Parathyroid adenoma (tissue), 2 donors: ENCODE measurements around the gene POLR3G.

Source experiments
- H2AFZ ChIP-seq: fragments of 300-600 bp; sonication (generic); one replicate; pipeline ENCODE4 v1.7.0; 2017; ENCODE audit warnings: antibody characterized with exemption, mild to moderate bottlenecking
- H3K27ac ChIP-seq: fragments of 300-600 bp; sonication (generic); one replicate; pipeline ENCODE4 v1.7.0; 2017
- H3K27me3 ChIP-seq: fragments of 300-600 bp; sonication (generic); one replicate; pipeline ENCODE4 v1.7.0; 2017; ENCODE audit warnings: low read length; ENCODE audit not compliant: control insufficient read depth, insufficient read depth
- H3K36me3 ChIP-seq: fragments of 300-600 bp; sonication (generic); one replicate; pipeline ENCODE4 v1.7.0; 2017; ENCODE audit warnings: low read length; ENCODE audit not compliant: control insufficient read depth, insufficient read depth
- H3K4me1 ChIP-seq: fragments of 300-600 bp; sonication (generic); one replicate; pipeline ENCODE4 v1.7.0; 2017; ENCODE audit warnings: control low read depth
- H3K4me2 ChIP-seq: fragments of 300-600 bp; sonication (generic); one replicate; pipeline ENCODE4 v1.7.0; 2017; ENCODE audit warnings: low read length
- H3K4me3 ChIP-seq: fragments of 300-600 bp; sonication (generic); one replicate; pipeline ENCODE4 v1.7.0; 2017; ENCODE audit warnings: low read depth, low read length
- H3K79me2 ChIP-seq: fragments of 300-600 bp; sonication (generic); one replicate; pipeline ENCODE4 v1.7.0; 2017; ENCODE audit warnings: control low read depth
- H3K9ac ChIP-seq: fragments of 300-600 bp; sonication (generic); one replicate; pipeline ENCODE4 v1.7.0; 2017; ENCODE audit warnings: mild to moderate bottlenecking
- H3K9me3 ChIP-seq: fragments of 300-600 bp; sonication (generic); one replicate; pipeline ENCODE4 v1.7.0; 2017; ENCODE audit warnings: low read length; ENCODE audit not compliant: control insufficient read depth
- TF ChIP-seq, protein P1 (sequence below): fragments of 300-600 bp; sonication (generic); IDR thresholded peaks from one replicate; pipeline ENCODE4 v1.7.0; 2017; ENCODE audit warnings: antibody characterized with exemption, mild to moderate bottlenecking
- donor health status: primary hyperparathyroidism.

POLR3G gene

DNA sequence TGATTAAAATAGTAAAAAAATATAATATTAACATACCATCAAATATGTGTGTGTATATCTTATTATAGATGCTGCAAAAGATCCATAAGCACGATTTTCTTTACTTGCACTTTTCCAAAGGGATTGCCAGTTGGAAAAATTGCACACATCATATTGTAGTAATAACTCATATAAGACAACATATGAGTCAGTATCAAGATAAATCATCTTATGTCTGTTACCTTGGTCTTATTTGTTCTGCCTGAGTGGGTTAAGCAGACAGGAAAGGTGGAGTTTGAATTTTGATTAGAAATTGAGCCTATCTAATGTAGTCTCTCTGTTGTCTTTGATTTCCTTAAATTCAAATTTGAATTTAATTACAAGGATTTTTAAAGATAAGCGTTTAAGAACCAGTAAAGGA, 30.1 kb downstream of the POLR3G start:
- H3K36me3 ChIP-seq: no peaks in the 10 kb centered on the region
- H3K9ac ChIP-seq: no peak overlapping the region
- TF ChIP-seq, protein P1, sequence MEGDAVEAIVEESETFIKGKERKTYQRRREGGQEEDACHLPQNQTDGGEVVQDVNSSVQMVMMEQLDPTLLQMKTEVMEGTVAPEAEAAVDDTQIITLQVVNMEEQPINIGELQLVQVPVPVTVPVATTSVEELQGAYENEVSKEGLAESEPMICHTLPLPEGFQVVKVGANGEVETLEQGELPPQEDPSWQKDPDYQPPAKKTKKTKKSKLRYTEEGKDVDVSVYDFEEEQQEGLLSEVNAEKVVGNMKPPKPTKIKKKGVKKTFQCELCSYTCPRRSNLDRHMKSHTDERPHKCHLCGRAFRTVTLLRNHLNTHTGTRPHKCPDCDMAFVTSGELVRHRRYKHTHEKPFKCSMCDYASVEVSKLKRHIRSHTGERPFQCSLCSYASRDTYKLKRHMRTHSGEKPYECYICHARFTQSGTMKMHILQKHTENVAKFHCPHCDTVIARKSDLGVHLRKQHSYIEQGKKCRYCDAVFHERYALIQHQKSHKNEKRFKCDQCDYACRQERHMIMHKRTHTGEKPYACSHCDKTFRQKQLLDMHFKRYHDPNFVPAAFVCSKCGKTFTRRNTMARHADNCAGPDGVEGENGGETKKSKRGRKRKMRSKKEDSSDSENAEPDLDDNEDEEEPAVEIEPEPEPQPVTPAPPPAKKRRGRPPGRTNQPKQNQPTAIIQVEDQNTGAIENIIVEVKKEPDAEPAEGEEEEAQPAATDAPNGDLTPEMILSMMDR: no peak
- no peaks in the 10 kb centered on the region for H3K27me3 ChIP-seq
- no peak overlapping the region for H3K4me2 ChIP-seq
- no peaks in the 10 kb centered on the region for H3K4me1 ChIP-seq
- no peak overlapping the region for H3K4me3 ChIP-seq
- H3K79me2 ChIP-seq: no peaks in the 10 kb centered on the region
- H3K27ac ChIP-seq: no peak overlapping the region
- no peak overlapping the region for H2AFZ ChIP-seq
- no peaks in the 10 kb centered on the region for H3K9me3 ChIP-seq

DNA sequence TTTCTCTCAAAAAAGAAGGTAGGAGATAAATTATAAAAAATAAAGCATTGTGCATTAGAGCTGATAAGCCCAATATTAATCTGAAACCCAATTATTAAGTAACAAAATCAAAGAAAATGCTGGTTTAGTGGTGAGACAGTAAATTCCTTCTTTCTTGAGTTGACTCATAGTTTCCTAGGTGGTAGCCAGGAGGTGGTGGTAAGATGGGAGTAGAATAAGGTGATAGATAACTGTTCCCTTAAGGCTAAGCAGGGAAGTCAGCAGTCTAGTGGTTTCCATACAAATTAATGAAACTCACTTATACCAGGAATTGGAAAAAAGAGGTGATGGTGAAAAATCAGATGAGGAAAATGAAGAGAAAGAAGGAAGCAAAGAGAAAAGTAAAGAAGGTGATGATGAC, 31.6 kb downstream of the POLR3G start:
- Histone ChIP-seq H3K79me2 (no peaks in the 10 kb centered on the region), H3K36me3 (no peaks in the 10 kb centered on the region), H3K4me2 (no peak overlapping the region), H3K9me3 (no peaks in the 10 kb centered on the region), H3K4me1 (no peaks in the 10 kb centered on the region), H3K4me3 (no peak overlapping the region), H2AFZ (no peak overlapping the region), H3K9ac (no peak overlapping the region), H3K27ac (no peak overlapping the region), H3K27me3 (no peaks in the 10 kb centered on the region)
- TF ChIP-seq, protein P1: no peak

DNA sequence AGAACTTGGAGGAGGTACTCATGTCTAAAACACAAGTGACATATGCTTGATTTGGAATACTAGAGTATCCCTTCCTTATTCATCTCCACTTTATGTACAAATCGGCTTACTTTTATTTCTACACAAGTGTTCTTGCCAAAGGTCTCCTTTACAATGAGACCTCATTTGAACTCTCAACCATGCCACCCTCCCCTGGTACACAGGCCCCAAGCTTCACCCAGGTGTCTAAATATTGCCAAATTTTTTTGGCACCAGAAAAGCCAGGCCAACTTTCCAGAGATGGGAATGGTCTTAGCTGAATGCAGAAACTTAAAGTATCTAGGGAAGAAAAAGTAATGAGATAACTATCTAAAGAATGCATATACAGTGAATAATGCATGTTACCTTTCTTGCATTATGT, 35.8 kb downstream of the POLR3G start:
- H2AFZ ChIP-seq: no peak overlapping the region
- TF ChIP-seq, protein P1: no peak
- no peak overlapping the region for H3K9ac ChIP-seq
- H3K27me3 ChIP-seq: no peaks in the 10 kb centered on the region
- H3K4me1 ChIP-seq: no peaks in the 10 kb centered on the region
- no peaks in the 10 kb centered on the region for H3K9me3 ChIP-seq
- H3K4me2 ChIP-seq: no peak overlapping the region
- no peak overlapping the region for H3K27ac ChIP-seq
- no peaks in the 10 kb centered on the region for H3K36me3 ChIP-seq
- H3K4me3 ChIP-seq: no peak overlapping the region
- no peaks in the 10 kb centered on the region for H3K79me2 ChIP-seq

DNA sequence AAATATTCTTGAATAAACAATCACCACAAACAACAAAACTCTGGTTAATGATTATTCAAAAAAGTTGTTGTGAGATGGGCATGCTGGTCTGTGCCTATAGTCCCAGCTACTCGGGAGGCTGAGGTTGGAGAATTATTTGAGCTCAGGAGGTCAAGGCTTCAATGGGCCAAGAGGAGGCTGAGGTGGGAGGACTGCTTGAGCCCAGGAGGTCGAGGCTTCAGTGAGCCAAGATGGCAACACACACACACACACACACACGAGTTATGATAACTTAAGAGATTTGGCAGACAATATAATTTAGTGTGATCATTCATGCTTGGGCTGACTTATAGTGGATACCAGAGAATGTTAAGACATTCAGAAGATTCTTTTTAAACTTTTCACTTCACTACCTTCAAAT, 39.9 kb downstream of the POLR3G start:
- Histone ChIP-seq H3K4me2 (no peak overlapping the region), H3K4me3 (no peak overlapping the region), H3K36me3 (no peaks in the 10 kb centered on the region), H3K27me3 (no peaks in the 10 kb centered on the region), H3K27ac (no peak overlapping the region), H3K4me1 (no peaks in the 10 kb centered on the region), H3K9me3 (no peaks in the 10 kb centered on the region), H3K9ac (no peak overlapping the region), H3K79me2 (no peaks in the 10 kb centered on the region), H2AFZ (no peak overlapping the region)
- TF ChIP-seq, protein P1: no peak

DNA sequence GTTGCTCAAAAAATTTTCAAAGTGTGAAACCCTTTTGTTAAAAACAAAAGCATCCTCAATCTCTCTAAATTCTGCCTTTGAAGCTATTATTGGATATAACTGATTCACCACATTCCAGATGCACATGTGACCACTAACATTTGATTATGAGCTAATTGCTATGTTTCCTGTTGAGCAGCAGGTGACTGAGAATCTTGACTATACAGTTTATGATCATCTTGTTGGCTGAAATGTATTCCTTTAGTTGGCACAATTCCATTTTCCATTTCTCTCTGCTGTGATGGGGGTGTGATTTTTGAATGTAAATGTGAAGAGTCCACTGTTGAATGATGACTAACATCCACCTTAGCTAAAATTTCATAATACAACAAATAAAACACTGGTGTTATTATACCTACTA, 44.0 kb downstream of the POLR3G start:
- TF ChIP-seq, protein P1: no peak
- H3K9me3 ChIP-seq: no peaks in the 10 kb centered on the region
- H3K79me2 ChIP-seq: no peaks in the 10 kb centered on the region
- no peak overlapping the region for H3K27ac ChIP-seq
- H3K36me3 ChIP-seq: no peaks in the 10 kb centered on the region
- no peak overlapping the region for H3K4me3 ChIP-seq
- H3K9ac ChIP-seq: no peak overlapping the region
- H3K4me2 ChIP-seq: no peak overlapping the region
- no peaks in the 10 kb centered on the region for H3K27me3 ChIP-seq
- H2AFZ ChIP-seq: no peak overlapping the region
- H3K4me1 ChIP-seq: no peaks in the 10 kb centered on the region
